GM19025 (cell line): ENCODE results near the gene DNAJB13.
"Not testable (repeated sequence)": the region's sequence is repeated elsewhere in the genome, so short reads cannot be mapped to it uniquely, and the experiment has no call there.

Source experiments
- ATAC-seq: cut with Tn5 transposase; IDR thresholded peaks from one replicate; pipeline ENCODE4 v1.9.1; 2021; ENCODE audit warnings: mild to moderate bottlenecking, low read depth, moderate library complexity; ENCODE audit not compliant: unreplicated experiment

The DNAJB13 gene

DNA sequence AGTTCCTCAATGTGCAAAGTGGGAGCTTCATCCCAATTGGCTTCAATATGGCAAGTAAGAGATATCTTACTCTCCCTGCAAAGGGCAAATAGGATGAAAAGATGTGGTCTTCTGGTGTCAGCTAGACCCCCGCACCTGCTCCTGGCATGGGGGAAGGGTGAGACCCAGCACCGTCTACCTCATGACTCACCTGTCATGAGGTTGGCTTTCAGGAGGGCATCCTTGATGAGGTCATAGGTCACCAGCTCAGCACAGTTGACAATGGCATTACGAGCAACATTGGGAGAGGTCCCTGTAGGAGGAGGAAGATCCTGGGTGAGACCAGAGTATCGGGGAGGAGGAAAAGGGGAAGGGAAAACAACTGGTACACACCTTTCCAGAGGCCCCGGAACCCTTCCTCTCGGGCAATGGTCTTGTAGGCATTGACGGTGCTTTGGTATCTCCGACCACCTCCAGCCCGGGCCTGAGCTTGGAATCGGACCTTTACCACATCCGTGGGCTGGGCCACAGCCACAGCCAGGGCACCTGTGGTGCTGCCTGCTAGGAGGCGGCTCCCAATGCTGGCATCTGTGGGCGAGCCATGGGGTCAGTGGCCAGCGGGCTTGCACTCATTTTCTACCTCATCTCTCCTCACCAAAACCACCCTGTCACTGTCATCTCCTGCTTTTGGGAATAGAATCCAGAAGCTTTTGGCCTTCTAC lies 25.8 kb downstream of the DNAJB13 start:
- ATAC-seq, result no peak

DNA sequence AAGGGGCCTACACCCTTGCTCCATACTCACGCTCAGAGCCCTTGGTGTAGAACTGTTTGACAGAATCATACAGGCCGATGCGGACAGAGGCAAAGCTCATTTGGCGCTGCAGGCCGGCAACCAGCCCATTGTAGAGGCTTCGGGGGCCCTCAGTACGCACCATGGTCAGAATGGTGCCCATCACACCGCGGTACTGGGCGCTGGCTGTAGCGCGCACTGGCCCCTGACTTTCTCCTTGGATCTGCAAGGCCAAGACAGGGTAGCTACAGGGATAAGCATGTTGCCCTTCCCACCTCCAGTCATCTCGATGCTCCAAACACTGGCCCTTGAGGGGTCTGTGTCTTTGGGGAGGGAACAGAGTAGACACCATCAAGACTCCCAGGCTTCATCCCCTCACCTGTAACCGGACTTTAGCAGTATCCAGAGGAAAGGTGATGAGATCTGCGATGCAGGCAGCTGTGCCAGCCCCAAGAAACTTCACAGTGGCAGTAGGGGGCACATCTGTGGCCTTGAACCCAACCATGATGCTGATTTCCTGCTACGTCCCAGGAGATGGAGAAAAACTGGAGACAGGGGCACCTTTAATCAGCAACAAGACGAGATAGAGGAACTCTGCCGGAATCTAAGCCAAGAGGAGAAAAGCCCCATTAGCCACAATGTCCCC lies 27.2 kb downstream of the DNAJB13 start:
- ATAC-seq, result no peak

DNA sequence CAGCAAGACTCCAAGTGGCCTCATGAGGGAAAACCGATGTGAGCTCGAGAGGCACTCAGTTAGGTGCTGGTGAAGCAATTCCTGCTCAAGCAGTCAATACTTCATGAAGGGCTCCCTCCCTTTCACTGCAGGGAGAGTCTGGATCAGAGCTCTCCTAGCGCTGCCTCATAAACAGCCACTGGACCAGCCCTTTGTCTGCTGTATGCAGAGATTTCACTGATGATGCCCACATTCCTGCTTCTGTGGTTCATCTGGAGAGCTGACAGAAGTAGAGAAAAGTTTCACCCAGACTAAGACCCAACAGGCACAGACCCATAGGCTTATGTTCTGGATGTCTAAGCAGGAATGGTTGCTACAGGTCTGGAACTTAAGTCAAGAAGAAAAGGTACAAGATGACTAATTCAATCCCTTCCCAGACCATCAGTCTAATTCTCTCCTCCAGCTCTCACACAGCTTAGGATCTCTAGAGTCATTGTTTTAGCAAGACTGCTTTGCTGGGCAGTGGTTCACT lies 27.8 kb downstream of the DNAJB13 start:
- no peak for ATAC-seq

DNA sequence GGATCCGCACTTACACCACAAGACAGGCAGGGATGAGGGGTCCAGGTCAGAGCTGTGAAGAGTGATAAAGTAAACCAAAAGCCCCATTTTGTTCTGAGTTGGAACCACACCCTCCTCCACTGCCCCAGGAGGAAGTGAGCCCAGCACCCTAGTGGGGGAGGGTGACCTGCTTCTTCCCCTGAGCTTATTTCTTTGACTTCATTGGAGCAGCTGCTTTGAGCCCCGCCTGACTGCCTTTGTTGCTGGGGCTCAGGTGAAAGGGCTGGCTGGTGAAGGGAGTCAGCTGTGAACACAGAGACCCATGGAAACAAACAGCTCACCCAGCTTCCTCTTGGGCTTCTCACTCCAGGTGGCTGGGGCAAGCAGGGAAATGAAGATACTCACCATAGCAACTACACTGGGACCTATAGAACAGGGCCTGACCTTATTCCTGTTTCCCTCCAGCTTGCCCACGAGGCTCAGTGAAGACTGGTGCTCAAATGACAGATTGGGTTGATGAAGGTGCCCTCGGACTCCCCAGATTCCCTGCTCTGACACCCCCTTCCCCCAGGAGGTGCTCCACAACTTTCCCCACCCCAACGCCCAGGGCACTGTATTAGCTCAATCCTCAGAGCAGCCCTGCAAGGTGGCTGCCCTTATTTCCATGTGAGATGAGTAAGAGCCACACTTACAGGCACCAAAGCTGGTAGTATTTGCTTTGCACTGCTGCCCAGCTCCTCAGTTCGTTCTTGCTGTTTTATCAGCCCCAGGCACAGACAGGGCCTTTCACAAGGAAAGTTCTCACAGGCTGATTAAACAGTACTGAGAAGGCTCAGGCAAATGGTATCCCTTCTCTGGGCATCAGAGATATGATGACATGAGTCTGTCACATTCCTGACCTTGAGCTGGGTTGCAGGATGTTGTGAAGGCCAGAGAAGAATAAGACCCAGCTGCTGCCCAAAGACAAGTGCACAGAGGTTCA lies 29.5 kb downstream of the DNAJB13 start:
- ATAC-seq, result peak; percentile 38

DNA sequence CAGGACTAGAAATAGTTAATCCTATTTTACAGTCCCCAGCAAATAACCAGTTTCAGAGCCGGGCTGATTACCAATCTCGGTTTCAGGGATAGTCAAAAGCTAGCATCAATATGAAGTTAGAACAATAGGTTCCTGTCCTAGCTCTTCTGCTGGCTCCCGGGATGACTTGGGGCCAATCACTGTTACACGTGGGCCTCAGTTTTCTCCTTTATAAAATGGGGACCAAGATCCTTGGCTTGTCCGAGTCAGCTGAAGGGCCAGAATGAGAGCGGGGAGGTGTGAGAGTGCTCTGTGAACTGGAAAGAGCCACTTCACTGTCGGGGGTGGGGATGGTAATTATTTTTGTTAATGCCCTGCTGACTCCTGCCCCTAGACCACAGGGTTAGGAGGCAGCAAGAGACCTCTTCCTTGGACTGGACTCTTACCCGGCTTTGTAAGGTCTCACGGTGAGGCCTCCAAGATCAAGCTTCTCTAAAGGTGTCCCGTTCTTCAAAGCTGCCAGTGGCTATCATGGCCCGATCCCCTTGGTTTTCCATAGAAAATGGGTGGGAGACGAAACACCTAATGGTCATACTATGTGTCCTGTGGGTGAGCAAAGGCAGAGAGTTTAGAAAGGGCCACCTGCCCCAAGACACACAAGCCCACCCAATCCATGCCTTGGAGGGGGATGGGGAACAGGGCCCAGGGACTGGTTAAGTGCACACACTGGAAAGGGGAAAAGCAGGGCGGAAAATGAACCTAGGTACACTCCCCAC lies 30.4 kb downstream of the DNAJB13 start:
- ATAC-seq, result no peak

DNA sequence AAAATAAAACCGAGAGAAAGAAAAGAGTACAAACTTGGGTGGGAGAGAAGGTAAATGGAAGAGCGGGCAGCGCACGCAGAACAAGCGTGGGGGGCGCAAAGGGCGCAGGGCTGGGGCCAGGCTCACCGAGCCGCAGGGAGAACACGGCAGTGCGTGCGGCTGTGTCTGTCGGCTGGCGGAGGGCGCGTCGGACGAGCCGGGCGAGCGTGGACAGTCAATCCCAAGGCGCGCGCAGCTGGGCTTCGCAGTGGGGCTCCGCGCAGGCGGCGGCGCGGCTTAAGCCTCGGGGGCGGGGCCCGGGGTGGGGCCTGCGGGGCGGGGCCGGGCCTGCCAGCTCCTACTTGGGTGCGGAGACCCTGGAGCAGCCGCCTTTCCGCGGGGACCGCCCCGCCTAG lies 31.8 kb downstream of the DNAJB13 start, which contains the start of gene UCP2:
Gene UCP2 (minus strand): TSS at position 249 of the 395 bp plus-strand sequence. CDS start 4,465 bp downstream, outside the sequence.
- ATAC-seq, result peak; percentile 48

DNA sequence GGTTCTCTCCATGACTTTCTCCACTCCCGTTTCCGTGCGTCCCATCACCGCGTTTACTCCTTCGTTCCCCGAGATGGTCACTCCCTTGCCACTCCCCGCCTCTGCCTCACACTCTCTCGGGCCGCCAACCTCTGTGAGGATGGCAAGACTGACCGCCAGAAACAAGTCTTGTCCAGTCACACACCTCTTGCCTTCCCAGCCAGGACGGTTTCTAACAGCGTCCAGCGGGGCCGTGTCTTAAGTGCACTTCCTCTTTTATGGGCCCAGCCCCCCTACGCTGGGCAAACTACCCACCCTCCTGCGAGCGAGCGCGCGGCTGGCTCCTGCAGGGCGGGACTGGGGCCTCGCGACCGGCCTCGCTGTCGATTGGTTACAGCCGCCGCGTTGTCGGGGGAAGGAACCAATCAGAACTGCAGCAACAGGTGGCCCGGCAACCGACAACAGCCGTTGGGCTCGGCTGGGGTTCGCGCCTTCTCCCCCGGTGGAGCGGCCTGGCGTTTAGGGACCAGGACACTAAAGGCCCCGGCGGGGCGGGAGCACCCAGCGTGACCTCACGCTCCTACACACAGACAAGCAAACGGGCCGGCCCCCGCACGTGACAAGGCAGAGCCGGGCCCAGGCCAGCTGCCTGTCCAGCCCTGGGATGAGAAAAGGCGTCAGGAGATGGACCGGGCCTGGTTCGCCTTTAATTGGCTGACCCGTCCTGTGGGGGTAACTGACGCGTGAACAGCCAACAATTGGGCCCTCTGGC lies 32.3 kb downstream of the DNAJB13 start:
- ATAC-seq, result peak; percentile 62

DNA sequence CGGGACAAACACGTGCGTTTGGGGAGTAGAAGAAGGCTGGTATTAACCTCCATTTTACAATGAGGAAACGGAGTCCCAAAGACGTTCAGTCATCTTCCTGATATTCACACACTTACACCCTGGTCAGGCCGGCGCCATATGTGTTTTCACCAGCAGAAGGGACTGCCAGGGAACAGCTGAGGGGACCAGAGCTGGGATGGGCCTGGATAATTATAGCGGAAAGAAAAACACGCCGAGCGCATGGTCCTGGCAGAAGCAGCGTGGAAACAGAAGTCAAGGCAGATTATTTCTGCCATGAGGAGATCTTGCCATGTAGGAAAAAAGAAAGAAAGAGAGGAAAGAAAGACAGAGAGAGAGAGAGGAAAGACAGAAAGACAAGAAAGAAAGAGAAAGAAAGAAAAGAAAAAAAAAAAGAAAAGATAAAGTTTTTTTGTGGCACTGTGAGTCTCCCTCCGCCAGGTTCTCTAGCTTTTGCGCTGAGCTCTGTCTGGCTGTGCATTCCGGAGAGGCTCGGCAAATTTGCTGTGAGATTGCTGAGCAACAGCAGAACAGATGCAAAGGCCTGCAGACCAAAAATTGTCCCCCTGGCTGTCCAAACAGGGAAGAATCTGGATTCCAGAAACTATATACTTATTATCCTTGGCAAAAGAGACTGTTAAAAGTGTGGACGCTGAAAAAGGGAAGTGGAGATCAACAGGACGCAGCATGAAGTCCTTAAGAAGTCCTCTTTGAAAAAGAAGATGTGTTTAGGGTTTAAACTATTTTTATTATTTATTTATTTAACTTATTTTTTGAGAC lies 33.1 kb downstream of the DNAJB13 start:
- ATAC-seq, result no peak

DNA sequence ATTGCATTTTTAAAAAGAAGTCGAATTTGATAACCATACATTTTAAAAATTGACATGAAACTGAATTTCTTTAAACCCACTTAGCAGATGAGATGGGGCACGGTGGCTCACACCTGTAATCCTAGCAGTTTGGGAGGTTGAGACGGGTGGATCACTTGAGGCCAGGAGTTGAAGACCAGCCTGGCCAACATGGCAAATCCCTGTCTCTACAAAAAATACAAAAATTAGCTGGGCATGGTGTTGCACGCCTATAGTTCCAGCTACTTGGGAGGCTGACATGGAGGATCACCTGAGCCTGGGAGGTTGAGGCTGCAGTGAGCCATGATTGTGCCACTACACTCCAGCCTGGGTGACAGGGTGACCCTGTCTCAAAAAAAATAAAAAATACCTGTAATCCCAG lies 34.8 kb downstream of the DNAJB13 start:
- ATAC-seq, result not testable (repeated sequence)

DNA sequence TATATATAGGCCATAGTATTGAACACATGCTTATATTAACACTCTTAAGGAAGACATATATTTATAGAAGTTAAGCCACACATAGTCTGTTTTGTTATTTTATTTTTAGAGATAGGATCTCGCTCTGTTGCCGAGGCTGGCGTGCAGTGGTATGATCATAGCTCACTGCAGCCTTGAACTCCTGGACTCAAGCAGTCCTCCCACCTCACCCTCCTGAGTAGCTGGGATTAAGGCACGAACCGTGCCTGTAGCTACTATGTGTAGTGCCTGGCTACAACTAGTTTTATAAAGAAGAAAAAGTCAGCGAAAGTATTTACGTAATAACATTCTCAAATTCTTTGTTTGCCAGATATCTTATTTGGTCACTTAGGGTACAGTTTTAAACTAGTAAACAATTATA lies 37.4 kb downstream of the DNAJB13 start:
- ATAC-seq, result no peak

DNA sequence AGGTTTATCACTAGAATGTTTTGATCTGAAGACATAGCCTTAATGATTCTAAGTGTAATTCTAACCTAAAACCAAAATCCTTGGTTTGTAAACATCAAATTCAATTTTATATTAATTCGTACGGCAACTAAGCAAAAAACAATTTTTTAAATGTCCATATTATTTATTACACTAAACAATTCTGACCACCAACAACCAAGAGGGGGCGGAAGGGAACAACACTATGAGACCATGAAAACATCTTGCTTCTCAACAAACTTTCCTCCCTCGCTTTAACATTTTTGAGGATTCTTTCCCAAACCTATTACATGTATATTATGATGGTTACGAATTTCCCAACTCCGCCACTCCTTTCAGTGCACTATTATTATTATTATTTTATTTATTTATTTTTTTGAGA lies 38.3 kb downstream of the DNAJB13 start:
- ATAC-seq, result no peak

DNA sequence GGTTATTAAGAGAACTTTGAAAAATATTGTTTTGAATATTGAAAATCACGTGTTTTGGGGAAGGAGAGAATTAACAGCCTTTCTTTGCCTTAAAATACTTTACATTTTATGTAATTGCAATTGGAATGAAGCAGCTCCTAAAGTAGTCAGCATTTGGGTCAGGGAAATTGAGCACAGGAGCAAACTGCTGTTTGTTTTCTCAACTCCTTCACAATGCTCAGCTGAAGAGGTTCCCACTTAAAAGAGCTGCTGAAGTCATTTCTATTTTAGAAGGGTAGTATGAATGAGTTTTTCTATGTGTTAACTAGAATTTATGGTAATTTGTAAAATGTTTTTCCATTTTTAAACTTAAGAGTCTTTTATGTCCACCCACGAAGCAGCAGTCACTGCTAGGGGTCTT lies 39.9 kb downstream of the DNAJB13 start:
- no peak for ATAC-seq

DNA sequence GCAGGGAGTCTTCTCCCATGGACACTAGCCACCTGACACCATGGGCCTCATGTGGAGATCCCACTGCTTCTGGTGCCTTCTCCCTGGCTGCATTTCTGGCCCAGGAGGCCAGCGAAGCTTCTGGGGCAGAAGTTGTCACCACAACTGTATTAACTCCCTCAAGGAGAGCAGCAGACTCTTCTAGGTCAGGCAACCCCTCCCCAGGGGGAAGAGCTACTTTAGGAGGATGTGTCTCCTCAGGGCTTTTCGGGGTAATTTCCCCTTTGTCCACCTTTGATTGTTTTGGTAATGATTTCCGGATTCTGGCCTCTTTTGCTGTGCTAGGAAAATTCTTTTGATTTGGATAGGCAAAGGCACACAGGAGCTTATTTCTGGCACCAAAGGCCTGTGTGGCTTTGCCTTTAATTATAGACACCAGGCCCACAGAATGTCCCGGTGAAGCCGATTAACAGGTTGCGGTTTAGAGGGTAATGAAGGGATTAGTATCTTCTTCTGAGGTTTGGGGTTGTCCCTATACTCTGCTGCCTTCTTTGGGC lies 40.7 kb downstream of the DNAJB13 start:
- peak; percentile 42 for ATAC-seq

DNA sequence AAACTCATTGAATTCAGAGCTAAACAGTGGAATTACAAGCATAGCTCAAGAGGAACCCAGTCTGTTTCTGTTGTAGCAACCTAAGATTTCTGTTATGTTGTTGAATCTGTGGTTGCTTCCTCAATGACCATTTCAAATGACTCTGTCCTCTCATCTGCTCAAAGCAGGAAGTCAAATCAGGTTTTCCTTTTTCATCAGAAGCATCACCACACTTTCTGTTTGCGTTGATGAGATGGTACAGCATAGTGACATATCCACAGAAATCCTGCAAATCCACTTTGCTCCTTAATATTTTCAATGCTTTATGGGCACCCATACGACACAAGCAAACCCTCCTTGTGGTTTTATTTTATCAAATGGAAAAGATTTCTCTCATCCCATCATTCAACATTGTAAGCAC lies 44.4 kb downstream of the DNAJB13 start:
- ATAC-seq, result no peak

DNA sequence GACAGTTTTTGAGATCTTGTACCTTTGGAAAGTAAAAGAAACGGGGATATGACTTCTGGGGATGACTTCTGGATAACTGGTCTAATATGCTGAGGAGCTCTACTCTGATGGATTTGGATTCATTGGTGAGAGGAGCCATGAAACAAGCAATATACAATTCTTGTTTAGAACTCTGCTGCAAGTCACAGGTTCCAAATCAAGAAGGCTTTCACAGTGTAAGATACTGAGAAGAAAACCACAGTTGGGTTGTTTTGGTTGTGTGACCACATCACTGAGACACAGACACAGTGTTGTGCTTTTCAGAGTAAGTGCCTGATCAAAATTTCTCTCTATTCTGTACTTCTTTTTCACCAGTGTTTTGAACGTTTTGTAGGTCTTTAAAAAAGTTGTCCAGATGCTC lies 44.9 kb downstream of the DNAJB13 start:
- no peak for ATAC-seq

DNA sequence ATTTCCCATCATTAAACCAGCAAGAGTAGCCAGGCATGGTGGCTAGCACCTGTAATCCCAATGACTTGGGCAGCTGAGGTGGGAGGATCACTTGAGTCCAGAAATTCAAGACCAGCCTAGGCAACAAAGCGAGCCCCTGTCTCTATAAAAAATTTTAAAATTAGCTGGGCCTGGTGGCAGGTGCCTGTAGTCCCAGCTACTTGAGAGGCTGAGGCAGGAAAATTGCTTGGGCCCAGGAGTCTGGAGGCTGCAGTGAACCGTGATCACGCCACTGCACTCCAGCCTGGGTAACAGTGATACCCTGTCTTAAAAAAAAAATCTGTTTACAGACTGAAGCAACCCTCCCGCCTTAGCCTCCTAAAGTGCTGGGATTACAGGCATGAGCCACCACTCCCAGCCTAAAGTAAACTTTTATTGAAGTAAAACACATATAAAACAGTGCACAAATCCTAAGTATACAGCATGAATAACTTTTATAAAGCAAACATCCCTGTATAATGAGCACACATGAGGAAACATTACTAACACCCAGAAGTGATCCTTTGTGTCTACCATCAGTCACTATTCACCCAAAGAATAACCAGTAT lies 45.4 kb downstream of the DNAJB13 start:
- no peak for ATAC-seq

DNA sequence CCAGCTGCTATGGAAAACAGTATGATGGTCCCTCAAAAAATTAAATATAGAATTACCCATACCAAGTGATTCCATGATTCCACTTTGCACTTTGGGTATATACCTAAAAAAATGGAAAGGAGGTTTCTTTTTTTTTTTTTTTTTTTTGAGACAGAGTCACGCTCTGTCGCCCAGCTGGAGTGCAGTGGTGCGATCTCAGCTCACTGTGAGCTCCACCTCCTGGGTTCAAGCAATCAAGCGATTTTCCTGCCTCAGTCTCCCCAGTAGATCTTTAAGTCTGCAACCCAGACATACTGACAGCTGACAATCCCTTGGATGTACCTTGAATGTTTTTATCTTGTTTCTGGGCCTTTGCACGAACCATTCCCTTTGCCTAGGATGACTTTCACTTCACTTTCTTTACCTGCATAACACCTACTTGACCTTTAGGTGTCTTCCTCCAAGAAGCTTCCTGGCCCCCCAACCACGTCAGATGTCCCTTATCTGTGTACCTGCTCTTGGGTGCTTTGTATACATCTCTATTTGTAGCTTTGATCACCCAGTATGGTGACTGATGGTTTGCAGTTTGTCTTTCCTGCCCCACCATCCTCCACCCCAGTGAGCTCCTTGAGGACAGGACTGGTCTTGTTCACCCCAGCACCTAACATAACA lies 46.4 kb downstream of the DNAJB13 start:
- no peak for ATAC-seq
